ENCODE results near the gene NEIL3.

Gene NEIL3

GRCh38 chr4:177371461-177371860, 61.8 kb downstream of the NEIL3 start:
- DNase-seq: no peak

DNA sequence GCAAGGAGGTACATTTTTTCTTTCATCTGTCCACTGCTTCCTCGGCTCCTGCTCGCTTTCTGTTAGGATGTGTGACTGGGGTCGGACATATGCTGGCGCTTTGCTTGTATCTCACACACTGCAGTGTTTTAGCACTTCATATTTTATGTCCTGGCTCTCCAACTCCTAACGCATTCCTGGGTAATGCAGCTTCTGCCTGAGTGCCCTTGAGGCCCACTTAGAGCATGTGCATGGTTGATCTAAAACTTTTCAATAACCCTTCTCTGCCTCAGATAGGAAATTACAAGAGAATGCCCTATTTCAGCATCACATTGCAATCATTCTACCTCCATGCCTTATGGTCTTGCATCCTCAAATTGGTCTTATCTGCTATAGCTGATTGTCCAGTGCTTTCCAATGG, 65.3 kb downstream of the NEIL3 start:
- no peak for DNase-seq

DNA sequence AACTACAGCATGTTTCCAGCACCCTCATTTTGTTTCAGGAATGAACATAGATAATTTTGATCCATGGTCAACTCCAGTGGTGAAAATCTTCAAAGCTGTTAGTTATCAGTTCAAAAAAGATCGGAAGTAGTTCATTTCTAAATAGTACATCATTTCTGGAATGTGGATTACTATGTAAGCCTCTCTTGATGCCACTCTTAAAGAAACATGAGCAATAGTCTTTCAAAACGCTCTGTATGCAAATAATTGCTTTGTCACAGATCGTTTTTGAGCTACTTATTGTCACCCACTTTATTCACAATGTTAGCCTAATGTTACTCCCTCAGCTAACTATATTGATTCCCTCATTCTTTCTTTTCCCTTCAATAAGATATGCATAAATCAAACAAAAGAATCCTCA, 65.7 kb downstream of the NEIL3 start:
- no peak for DNase-seq

GRCh38 chr4:177376024-177376423, 66.3 kb downstream of the NEIL3 start:
- no peak for DNase-seq

GRCh38 chr4:177380730-177381287, 71.1 kb downstream of the NEIL3 start:
- peak; percentile 48 for DNase-seq

DNA sequence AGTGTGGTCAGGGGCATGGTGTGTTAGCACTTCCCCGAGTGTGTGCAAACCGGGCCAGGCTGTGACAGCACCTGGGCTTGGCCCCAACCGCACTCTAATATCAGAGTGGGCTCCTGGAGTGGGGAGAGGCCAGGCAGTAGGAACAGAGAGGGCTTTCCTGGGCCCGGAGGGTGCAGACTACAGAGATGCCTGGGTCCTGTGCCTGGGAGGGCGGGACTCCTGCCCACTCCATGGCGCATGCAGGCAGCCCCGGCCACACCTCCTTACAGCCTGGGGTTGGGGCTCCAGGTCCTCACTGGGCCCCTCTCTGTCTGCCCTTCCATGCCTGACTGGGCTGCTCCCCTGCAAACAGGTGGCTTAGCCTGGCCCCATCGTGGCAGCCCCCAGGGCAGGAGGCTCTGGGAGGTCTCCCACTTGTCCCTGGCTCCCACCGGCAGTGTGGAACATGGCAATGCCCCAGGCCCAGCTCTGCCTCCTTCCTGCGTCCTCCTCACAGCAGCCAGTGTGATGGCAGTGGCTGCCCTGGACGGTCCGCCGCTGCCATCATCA, 72.2 kb downstream of the NEIL3 start:
- DNase-seq: no peak

GRCh38 chr4:177384856-177385397, 75.3 kb downstream of the NEIL3 start:
- no peak for DNase-seq

GRCh38 chr4:177385576-177386277, 76.1 kb downstream of the NEIL3 start:
- no peak for DNase-seq

DNA sequence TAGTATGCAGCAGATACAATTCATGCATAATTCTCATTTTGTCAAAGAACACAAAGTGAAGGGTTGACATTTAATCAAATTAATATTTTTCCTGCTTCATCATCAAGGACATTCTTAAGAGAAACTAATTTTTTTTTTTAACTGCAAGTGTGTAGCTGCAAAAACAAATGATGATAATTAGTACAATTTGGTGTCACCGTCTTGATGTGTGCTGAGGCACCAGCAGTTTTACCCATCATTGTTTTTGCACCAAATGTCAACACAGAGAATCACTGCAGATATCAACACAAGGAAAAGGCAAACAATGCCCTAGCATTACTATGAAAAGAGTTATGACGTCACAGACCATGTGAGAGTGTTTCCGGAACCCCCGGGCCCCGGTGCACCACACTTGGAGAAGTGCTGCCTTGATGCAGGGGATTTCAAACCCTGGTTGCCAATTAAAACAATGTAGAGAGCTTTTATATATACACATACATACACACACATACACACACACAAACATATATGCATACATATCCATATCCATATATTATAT, 76.7 kb downstream of the NEIL3 start:
- no peak for DNase-seq

DNA sequence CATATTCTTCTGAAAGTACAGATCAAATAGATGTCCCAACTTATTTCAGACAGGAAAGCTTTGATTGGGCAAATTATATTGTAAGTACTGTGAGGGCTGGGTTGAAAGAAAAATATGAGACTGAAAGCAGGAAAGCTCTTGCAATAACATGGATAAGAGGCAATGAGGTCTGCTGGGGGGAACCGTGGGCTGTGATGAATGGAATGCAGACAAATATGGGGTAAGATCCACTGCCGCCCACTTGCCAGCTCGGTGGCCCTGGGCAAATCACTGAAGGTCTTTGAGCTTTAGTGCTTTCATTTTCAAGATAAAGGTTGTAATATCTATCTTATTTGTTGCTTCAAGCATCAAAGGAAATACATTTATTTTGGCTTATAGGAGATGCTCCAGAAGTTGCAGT, 81.6 kb downstream of the NEIL3 start:
- DNase-seq: no peak

- DNase-seq: no peak
Observed at GRCh38 chr4:177391953-177392352, 82.3 kb downstream of the NEIL3 start.

DNA sequence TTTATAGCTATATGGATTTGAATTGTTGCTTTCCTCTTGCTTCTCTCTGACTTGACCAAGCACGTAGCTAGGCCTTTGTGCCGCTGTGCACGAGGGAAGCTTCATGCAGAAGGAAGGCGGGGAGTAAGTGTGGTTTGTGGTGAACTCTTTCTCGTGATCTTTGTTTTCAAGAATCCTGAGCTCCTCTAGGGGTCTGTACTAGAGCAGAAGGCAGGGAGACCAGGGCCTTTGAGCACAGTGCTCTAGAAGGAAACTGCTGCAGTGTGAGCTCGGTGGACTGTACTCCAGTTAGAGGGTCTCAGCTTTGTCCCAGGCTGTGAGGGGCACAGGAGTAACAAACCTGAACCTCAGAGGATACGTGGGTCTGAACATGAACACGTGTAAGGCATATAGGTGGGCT, 83.6 kb downstream of the NEIL3 start:
- no peak for DNase-seq

- no peak for DNase-seq
Observed at GRCh38 chr4:177396352-177396751, 86.7 kb downstream of the NEIL3 start.

DNA sequence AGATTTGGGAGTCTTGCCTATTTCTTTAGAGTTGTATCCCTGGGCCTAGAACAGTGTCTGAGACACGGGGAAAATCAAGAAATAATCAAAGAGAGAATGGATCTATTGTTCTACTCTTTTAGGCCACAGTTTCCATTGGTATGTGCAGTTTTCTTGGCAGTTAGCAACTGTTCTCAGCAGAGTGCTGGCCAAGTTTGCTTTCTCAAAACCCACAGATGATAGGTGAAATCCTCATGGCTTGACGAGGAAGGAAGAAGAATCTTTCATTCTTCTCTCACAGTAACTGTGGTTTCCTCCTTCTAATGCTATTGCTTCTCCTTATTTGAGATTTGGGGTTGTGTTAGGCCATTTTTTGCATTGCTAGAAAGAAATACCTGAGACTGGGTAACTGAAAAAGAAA, 90.4 kb downstream of the NEIL3 start:
- DNase-seq: no peak

- no peak for DNase-seq
Observed at GRCh38 chr4:177401658-177402273, 92.1 kb downstream of the NEIL3 start.

- no peak for DNase-seq
Observed at GRCh38 chr4:177403746-177404145, 94.1 kb downstream of the NEIL3 start.

- DNase-seq: no peak
Observed at GRCh38 chr4:177404342-177404741, 94.7 kb downstream of the NEIL3 start.

DNA sequence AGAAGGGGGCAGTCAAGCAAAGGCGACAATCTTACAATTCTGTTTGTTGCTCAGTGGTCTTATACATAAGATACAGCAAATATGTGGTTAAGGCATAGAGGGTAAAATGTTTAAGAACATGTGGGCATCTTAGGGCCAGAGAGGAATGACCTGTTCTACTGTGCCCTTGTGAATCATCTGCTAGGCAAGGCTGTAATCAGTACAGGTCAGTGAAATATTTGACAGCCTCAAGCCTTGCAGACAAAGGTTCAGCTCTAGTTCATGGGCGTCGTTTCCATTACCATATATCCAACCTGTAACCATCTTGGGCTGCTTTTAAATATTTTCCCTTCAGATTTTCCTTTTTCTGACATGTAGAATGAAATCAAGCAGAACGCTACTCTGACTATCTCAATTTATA, 95.3 kb downstream of the NEIL3 start:
- DNase-seq: no peak

DNA sequence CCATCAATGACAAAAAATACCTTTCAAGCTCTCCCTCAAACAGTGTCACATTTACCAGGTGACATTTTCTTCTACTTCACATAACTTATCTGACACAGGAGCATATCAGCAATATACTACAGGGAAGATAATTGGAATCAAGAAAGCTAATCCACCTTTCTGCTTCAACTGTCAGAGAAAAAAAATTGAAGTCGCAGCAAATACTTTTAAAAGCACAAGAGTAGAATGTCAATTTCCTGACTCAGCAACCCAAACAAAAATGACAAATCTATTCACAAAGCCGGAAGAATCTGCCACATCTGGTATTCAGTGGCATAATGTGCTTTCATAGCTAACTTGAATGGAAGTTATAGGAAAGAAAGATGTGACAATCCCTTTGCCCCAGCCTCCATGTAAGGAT, 95.8 kb downstream of the NEIL3 start:
- DNase-seq: peak; percentile 22

GRCh38 chr4:177408023-177408422, 98.3 kb downstream of the NEIL3 start:
- DNase-seq: no peak

DNA sequence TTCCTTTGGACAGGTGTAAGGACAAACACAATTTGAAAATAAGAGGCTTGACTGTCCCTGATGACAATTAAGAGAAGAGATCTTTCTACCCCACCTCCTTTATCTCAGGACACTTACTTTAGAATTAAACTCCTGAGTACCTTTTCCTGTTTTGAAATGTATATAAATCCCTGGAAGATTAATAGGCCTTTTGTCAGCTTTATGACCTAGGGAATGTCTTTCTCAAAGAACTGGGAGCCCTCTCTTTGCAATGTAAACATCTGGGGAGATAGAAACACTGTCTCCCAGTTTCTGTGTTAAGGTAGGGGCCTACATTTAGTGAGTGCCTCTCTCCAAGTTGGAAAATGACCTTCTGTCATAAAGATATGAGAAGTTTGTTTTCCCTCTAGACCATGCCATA, 100.9 kb downstream of the NEIL3 start:
- DNase-seq: no peak

- DNase-seq: no peak
Observed at GRCh38 chr4:177411996-177412395, 102.3 kb downstream of the NEIL3 start.

Data from EL (cell line).